T-helper 2 cell treated with Interferon-gamma antibody and Interleukin-4, amounts not matched to agents 100 ng/mL and 5 ng/mL, for 36 hours (primary cell): ENCODE measurements around the gene ARHGEF9. TPM values are rescaled to one million over a fixed set of nuclear protein-coding genes. Genes with fewer than 3 reads are reported as not detected.
"Not testable (repeated sequence)": the region's sequence is repeated elsewhere in the genome, so short reads cannot be mapped to it uniquely, and the experiment has no call there.

Experiments
- intact Hi-C: fragments of 100-400 bp; cut with micrococcal nuclease; formaldehyde crosslinking; loops from one replicate; pipeline ENCODE4 v1.15.1; 2023
- total RNA-seq: library from RNA; stranded (reverse); gene quantifications from 2 replicates; pipeline ENCODE4 v1.2.3, GENCODE V29; 2022

The ARHGEF9 gene
- total RNA-seq, 1 donor from 2014 or later, result 18.8 TPM

DNA sequence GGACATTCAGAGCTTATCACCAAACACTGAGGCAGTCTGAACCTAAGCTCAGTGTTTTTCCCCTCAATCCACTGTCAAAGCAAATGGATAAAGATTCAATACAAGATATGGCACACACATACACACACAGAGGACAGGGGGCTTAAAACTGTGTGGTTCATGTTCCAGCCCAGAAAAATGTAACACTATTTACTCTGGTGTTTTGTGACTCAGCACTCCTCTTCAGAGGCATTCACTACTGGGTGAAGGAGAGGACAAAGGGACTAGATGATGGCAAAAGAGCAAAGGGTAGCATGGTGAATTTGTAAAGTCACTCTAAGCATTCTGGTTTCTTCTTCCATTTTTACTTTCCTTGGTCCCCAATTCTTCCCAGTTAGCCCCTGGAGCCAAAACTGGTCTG lies 120.3 kb downstream of the ARHGEF9 start:
- intact Hi-C loops, result no loop called here

DNA sequence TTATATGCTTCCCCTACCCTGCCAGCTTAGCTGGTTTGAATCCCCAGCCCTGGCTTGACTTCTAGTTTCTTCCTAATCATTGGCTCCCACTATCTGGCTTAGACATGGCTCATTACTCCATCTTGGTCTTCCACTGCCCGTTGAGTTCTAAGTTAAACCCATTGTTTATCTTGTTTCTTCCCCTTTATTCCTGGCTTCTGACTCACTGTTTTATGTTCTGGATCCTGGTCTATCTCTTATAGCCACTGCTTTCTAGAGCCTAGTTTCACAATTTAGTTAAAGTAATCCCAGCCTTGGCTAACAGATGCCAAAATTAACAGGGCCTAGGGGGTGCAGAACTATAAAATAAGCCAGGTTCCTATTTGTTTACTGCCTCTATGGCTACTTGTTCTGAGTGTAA lies 120.9 kb downstream of the ARHGEF9 start:
- intact Hi-C loops, result no loop called here

DNA sequence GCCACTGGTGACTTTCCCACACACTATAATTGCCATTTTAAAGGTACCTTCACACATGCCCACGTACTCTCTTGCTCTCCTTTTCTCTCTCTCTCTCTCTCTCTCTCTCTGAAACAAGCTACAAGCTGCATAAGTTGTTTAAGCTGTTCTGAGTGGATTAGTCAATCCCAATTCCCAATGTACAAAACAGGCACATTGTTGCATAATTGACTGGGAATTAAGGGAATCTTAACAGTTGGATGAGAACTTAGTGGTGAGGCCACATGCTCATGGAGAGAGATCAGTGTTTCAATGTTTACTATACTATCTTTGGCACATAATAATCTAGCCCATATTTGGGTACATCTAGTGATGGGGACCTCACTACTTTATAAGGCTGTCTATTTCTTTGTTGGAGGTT lies 123.3 kb downstream of the ARHGEF9 start:
- intact Hi-C loops, result no loop called here

DNA sequence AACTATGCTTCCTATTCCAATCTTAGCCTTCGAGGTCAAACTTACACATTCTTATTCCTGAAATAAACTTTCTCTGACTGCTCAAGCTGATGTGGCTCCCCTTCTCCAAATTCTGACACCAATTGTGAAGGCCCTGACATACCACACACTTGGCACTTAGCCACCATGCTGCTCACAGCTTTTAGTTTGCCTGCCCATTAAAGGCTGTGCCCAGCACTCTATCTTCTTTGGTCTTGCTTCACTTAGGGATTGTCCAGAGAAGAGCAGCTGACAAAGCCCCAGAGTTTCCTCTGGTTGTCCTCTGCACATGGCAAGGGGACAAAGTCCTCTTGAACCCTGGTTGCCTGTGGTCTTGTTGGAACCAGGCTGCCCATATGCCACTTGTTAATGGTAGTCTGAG lies 126.1 kb downstream of the ARHGEF9 start:
- intact Hi-C loops, result no loop called here

DNA sequence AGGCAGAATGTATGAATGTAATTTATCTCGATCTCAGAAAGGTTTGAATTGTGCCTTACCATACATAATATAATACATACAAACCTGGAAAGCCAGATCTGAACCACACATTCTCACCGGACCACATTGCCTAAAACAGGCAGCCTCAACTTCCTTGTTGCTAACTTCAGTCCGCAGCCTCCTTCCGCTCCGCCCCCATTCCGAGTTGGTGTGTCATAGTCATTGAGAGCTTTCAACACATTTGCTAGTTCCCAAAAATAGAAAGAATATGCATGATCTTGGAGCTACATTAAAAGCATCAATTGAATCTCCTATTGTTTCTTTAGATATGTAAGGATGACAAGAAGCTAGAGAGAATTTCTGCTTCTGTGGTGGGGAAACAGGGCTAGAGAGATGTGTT lies 127.2 kb downstream of the ARHGEF9 start:
- intact Hi-C loops, result no loop called here

DNA sequence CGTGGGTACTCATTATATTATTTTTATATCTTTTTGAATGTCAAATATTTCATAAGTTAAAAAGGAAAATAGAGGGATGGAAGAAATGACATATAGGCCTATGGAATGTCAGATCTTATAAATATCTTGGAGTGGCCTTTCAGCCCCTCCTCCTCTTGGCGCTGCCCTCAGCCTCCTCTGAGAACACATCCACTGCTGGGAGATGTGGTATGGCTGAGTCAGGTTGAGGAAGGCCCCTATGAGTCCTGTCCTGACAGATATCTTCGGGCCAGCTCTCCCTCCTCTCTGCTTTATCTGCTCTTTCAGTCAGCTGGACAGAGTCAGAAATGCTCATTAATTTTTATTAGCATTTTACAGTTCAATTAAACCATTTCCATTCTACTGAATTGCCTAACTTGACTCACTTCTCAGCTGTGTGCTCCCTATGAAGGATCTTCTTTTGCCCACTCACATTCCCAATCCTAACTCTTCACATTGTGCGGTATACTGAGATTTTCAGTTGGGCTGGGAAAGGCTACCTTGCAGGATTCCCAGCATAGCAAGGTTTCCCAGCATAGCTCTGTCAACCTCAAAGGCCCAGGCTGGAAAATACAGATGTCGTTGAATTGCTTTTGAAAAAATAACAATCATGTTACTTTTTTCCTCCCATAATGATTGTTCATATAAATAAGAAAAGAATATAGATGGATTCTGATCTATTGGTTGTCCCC lies 128.0 kb downstream of the ARHGEF9 start:
- intact Hi-C loops, result no loop called here

DNA sequence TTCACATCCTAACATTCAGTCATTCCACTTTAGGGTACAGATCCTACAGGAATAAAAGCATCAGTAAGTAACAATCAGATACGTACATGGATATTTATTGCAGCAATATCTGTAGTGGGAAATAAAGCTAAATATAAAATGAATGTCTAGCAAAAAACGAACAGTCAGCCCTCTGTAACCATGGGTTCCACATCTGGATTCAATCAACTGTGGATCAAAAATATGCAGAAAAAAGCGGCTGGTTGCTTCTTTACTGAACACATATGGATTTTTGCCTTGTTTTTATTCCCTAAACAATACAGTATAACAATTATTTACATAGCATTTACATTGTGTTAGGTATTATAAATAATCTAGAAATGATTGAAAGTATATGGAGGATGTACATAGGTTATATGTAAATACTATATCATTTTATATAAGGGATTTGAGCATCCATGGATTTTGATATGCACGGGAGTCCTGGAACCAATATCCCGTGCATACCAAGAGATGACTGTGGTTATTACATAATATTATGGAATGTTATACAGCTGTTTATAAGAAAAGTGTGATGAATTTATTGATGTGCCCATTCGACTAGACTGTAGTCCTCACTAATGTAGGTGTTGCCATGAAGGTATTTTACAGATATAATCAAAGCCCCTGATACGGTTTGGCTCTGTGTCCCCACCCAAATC lies 132.8 kb downstream of the ARHGEF9 start:
- intact Hi-C loops, result no loop called here

DNA sequence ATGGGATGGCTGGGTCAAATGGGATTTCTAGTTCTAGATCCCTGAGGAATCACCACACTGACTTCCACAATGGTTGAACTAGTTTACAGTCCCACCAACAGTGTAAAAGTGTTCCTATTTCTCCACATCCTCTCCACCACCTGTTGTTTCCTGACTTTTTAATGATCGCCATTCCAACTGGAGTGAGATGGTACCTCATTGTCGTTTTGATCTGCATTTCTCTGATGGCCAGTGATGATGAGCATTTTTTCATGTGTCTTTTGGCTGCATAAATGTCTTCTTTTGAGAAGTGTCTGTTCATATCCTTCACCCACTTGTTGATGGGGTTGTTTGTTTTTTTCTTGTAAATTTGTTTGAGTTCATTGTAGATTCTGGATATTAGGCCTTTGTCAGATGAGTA lies 139.3 kb downstream of the ARHGEF9 start:
- intact Hi-C loops, result not testable (repeated sequence)

DNA sequence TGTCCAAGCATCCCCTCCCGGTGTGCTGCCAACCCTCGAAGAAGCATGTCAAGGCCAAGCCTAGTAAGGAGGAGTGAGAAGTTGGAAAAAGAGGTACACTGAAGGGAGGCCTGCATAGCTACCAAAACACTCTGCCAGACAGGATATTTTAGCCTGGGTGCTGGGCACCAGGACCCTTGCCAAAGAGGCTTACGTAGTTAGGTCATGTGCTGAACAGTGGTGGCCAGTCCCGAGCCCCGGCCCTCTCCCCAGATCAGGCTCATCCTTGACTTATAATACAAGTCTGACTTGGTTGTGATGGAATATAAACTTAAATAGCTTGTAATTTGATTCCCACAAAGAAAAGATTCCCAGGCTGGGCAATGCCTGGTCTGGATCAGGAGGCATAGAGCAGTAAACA lies 149.3 kb downstream of the ARHGEF9 start:
- intact Hi-C loops, result no loop called here

DNA sequence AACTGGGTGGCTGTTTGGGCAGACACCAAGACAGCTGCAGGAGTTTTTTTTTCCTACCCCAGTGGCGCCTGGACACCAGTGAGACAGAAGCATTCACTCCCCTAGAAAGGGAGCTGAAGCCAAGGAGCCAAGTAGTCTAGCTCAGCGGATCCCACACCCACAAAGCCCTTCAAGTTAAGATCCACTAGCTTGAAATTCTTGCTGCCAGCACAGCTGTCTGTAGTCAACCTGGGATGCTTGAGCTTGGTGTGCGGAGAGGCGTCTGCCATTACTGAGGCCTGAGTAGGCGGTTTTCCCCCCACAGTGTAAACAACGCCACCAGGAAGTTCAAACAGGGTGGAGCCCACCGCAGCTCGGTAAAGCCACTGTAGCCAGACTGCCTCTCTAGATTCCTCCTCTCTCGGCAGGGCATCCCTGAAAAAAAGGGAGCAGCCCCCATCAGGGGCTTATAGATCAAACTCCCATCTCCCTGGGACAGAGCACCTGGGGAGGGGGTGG lies 171.4 kb downstream of the ARHGEF9 start:
- intact Hi-C loops, result no loop called here

DNA sequence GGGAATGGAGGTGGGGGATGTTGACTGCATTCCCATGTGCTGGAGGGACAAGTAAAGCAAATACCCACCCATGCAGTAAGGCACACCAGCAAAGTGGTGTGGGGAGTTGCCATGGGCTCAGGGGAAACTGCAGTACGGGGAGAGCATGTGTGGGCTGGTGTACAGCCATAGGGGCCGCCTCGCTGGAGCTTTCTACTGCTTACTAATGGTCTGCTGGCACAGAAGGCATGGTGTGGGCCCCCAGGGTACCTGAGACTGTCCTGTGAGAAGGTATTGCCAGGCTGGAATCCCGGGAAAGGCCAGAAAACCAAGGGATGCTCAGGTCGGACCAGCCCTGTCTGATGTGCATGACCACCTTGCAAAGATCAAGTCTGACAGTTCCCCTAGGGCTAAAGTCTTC lies 199.1 kb downstream of the ARHGEF9 start:
- intact Hi-C loops, result no loop called here
